Calu3 (cell line): ENCODE results near the gene ZNF296. TPM values are rescaled to one million over a fixed set of nuclear protein-coding genes. Genes with fewer than 3 reads are reported as not detected.
A peak's percentile ranks its signal among the peaks of the same experiment; 100 is the strongest.

Experiments
- BruUV-seq: library from RNA; stranded (reverse); fragments of 400-500 nt; replicated peaks from 2 replicates; lab custom pipeline; 2021; lab: Mats Ljungman, UMichigan
- CTCF ChIA-PET: fragments of 300-600 bp; sonication (Branson Sonifier 250); formaldehyde crosslinking; loops from one replicate; lab custom pipeline; 2022; ENCODE audit warnings: antibody characterized with exemption; lab: Charles Lee
- DNase-seq: peaks from one replicate; pipeline ENCODE4 v3.0.0; 2022
- H3K27ac Mint-ChIP-seq: one replicate; pipeline ENCODE4 v1.8.0; 2022; ENCODE audit warnings: mixed read lengths; ENCODE audit not compliant: unreplicated experiment
- H3K27me3 Mint-ChIP-seq: one replicate; pipeline ENCODE4 v1.8.0; 2022; ENCODE audit warnings: mixed read lengths; ENCODE audit not compliant: unreplicated experiment
- H3K36me3 Mint-ChIP-seq: one replicate; pipeline ENCODE4 v1.8.0; 2022; ENCODE audit warnings: mild to moderate bottlenecking, moderate library complexity, mixed read lengths; ENCODE audit not compliant: insufficient read depth, unreplicated experiment
- H3K4me1 Mint-ChIP-seq: one replicate; pipeline ENCODE4 v1.8.0; 2022; ENCODE audit warnings: mild to moderate bottlenecking, low read depth, mixed read lengths; ENCODE audit not compliant: unreplicated experiment
- H3K4me3 Mint-ChIP-seq: one replicate; pipeline ENCODE4 v1.8.0; 2022; ENCODE audit warnings: mild to moderate bottlenecking, low read depth, moderate library complexity, mixed read lengths; ENCODE audit not compliant: unreplicated experiment
- H3K9me3 Mint-ChIP-seq: one replicate; pipeline ENCODE4 v1.8.0; 2022; ENCODE audit warnings: low read depth, mixed read lengths; ENCODE audit not compliant: unreplicated experiment
- CTCF ChIP-seq: fragments of 200-600 bp; IDR thresholded peaks from one replicate; pipeline ENCODE4 v1.8.0; 2022; ENCODE audit warnings: antibody characterized with exemption; ENCODE audit not compliant: unreplicated experiment
- intact Hi-C: fragments of 100-400 bp; cut with micrococcal nuclease; formaldehyde crosslinking; loops from one replicate; pipeline ENCODE4 v1.10.0; 2022; ENCODE audit not compliant: unreplicated experiment
- total RNA-seq: library from RNA; stranded (reverse); gene quantifications from 2 replicates; pipeline ENCODE4 v1.2.3, GENCODE V29; 2022

Gene ZNF296
- total RNA-seq, 1 experiment from 2014 or later, result 5.3 TPM

- no peak overlapping the region for H3K4me3 Mint-ChIP-seq
- no peaks in the 10 kb centered on the region for H3K27me3 Mint-ChIP-seq
- H3K4me1 Mint-ChIP-seq, result peaks cover 62% of the 10 kb centered on the region
- no TSS peak for BruUV-seq
- peaks cover 18% of the 10 kb centered on the region for H3K36me3 Mint-ChIP-seq
- CTCF ChIA-PET, result interaction anchor here (1.1 kb wide), 2 partner anchors 10 to 11 kb away, joined by 3 to 5 read pairs; partner anchors contain the start of gene PPP1R37
- no peak for DNase-seq
- H3K27ac Mint-ChIP-seq, result no peak overlapping the region
- intact Hi-C loops, result no loop called here
- no peak for TF ChIP-seq CTCF
- no peaks in the 10 kb centered on the region for H3K9me3 Mint-ChIP-seq
These were observed 26.9 kb upstream of the ZNF296 start for GRCh38 chr19:45103156-45103507.

GRCh38 chr19:45102481-45102880 lies 26.2 kb upstream of the ZNF296 start:
- Mint-ChIP-seq H3K27ac (no peak overlapping the region), H3K4me1 (peaks cover 68% of the 10 kb centered on the region), H3K9me3 (no peaks in the 10 kb centered on the region), H3K36me3 (peaks cover 21% of the 10 kb centered on the region), H3K4me3 (no peak overlapping the region), H3K27me3 (no peaks in the 10 kb centered on the region)
- no TSS peak for BruUV-seq
- intact Hi-C loops, result no loop called here
- CTCF ChIA-PET, result interaction anchor here (1.1 kb wide), 1 partner anchor 11 kb away, joined by 5 read pairs; no protein-coding TSS in a partner anchor
- TF ChIP-seq CTCF, result no peak
- DNase-seq, result no peak

- Mint-ChIP-seq H3K36me3 (peaks cover 28% of the 10 kb centered on the region), H3K4me3 (peak overlapping the region; percentile 54), H3K9me3 (no peaks in the 10 kb centered on the region), H3K27ac (peak overlapping the region; percentile 83), H3K4me1 (peaks cover 75% of the 10 kb centered on the region), H3K27me3 (no peaks in the 10 kb centered on the region)
- intact Hi-C loops, result loop anchor here (2.0 kb wide), 1 partner anchor 29 kb away; no protein-coding TSS in a partner anchor
- no peak for DNase-seq
- TF ChIP-seq CTCF, result no peak
- BruUV-seq, result no TSS peak
- CTCF ChIA-PET, result interaction anchor here (1.3 kb wide), 1 partner anchor 29 kb away, joined by 4 read pairs; no protein-coding TSS in a partner anchor
These were observed 25.5 kb upstream of the ZNF296 start for GRCh38 chr19:45101806-45102205.

GRCh38 chr19:45100846-45101252 lies 24.6 kb upstream of the ZNF296 start:
- Mint-ChIP-seq H3K36me3 (peaks cover 31% of the 10 kb centered on the region), H3K27me3 (no peaks in the 10 kb centered on the region), H3K9me3 (no peaks in the 10 kb centered on the region), H3K4me3 (peak overlapping the region; percentile 54), H3K27ac (peak overlapping the region; percentile 83), H3K4me1 (peaks cover 85% of the 10 kb centered on the region)
- DNase-seq, result peak; percentile 58
- CTCF ChIA-PET, result interaction anchor here (0.7 to 1.3 kb wide), 3 partner anchors 9 to 137 kb away, joined by 3 to 5 read pairs (median 4); no protein-coding TSS in a partner anchor
- TF ChIP-seq CTCF, result no peak
- intact Hi-C loops, result loop anchor here (2.0 kb wide), 1 partner anchor 30 kb away; no protein-coding TSS in a partner anchor
- no TSS peak for BruUV-seq
